ENCODE data around the gene NEDD4L.

Gene NEDD4L

GRCh38 chr18:58058720-58059119 is 14.7 kb downstream of the NEDD4L start:
- no peak overlapping the region for H3K4me3 ChIP-seq (ENCODE audit: control insufficient read depth, low read depth, low read length)
- DNase-seq (ENCODE audit: low read depth): no peak
- TF ChIP-seq, protein P1, sequence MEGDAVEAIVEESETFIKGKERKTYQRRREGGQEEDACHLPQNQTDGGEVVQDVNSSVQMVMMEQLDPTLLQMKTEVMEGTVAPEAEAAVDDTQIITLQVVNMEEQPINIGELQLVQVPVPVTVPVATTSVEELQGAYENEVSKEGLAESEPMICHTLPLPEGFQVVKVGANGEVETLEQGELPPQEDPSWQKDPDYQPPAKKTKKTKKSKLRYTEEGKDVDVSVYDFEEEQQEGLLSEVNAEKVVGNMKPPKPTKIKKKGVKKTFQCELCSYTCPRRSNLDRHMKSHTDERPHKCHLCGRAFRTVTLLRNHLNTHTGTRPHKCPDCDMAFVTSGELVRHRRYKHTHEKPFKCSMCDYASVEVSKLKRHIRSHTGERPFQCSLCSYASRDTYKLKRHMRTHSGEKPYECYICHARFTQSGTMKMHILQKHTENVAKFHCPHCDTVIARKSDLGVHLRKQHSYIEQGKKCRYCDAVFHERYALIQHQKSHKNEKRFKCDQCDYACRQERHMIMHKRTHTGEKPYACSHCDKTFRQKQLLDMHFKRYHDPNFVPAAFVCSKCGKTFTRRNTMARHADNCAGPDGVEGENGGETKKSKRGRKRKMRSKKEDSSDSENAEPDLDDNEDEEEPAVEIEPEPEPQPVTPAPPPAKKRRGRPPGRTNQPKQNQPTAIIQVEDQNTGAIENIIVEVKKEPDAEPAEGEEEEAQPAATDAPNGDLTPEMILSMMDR (IDR thresholded peaks at IDR 0.05; ENCODE audit: control insufficient read depth, insufficient read depth, low read depth, low read length, missing control alignments): no peak

DNA sequence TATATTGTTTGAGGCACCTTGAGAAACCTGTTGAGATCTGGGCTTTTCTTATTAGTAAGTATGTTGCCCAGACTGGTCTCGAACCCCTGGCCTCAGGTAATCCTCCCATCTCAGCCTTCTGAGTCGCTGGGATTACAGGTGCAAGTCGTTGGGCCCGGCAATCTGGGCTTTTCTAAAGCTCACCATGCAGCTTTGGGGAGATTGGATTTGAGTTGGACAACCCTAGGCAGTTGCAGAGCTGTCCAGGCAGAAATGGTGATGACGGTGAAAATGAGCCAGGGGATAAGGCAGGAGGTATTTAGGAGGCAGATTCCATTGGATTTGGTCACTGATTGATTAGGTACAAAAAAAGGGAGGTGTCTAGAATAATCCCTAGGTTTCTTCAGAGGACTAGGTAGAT is 16.2 kb downstream of the NEDD4L start:
- TF ChIP-seq, protein P1 (IDR thresholded peaks at IDR 0.05; ENCODE audit: control insufficient read depth, insufficient read depth, low read depth, low read length, missing control alignments): no peak
- DNase-seq (ENCODE audit: low read depth): no peak
- H3K4me3 ChIP-seq (ENCODE audit: control insufficient read depth, low read depth, low read length): no peak overlapping the region

DNA sequence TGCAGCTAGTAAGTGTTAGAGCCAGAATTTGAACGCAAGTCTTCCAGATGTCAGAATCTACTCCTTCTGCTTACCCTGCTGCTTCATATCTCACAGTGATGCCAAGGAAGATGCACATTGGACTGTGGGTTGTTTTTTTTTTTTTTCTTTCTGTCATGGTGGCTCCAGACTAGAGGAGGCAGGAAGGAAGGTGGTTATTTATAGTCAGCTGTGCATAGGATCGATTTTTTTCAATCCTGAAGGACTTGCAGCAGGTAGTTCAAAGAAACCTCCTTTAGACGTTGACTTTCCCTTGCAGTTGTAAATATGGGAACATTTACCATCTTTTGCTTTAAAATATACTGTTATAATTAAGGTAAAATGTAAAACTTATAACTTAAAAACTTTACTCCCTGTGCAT is 17.3 kb downstream of the NEDD4L start:
- no peak for DNase-seq (ENCODE audit: low read depth)
- no peak overlapping the region for H3K4me3 ChIP-seq (ENCODE audit: control insufficient read depth, low read depth, low read length)
- TF ChIP-seq, protein P1 (IDR thresholded peaks at IDR 0.05; ENCODE audit: control insufficient read depth, insufficient read depth, low read depth, low read length, missing control alignments): no peak

- H3K4me3 ChIP-seq (ENCODE audit: control insufficient read depth, low read depth, low read length): no peak overlapping the region
- TF ChIP-seq, protein P1 (IDR thresholded peaks at IDR 0.05; ENCODE audit: control insufficient read depth, insufficient read depth, low read depth, low read length, missing control alignments): no peak
- DNase-seq (ENCODE audit: low read depth): no peak
Measured at GRCh38 chr18:58064406-58064998, 20.5 kb downstream of the NEDD4L start.

DNA sequence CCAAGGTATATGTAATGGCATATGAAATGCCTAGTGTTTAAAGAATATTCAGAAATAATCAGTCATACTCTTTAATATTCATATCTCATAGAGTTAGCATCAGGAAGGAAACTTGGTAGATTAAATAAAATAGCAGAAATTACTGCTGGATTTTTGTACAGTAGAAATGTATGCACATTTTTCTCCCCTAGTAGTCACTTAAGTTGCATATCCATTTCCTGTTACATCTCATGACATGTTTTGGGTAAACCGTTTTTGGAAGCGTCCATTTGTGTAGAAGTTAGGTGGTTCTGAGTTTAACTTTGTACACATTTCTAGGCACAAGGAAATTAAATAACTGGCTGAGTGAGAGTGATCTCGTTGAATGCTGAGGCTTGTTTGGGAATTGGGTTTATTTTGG is 21.9 kb downstream of the NEDD4L start:
- H3K4me3 ChIP-seq (ENCODE audit: control insufficient read depth, low read depth, low read length): no peak overlapping the region
- DNase-seq (ENCODE audit: low read depth): no peak
- TF ChIP-seq, protein P1 (IDR thresholded peaks at IDR 0.05; ENCODE audit: control insufficient read depth, insufficient read depth, low read depth, low read length, missing control alignments): no peak

GRCh38 chr18:58067601-58068000 is 23.6 kb downstream of the NEDD4L start:
- TF ChIP-seq, protein P1 (IDR thresholded peaks at IDR 0.05; ENCODE audit: control insufficient read depth, insufficient read depth, low read depth, low read length, missing control alignments): no peak
- no peak overlapping the region for H3K4me3 ChIP-seq (ENCODE audit: control insufficient read depth, low read depth, low read length)
- DNase-seq (ENCODE audit: low read depth): no peak

GRCh38 chr18:58069099-58069498 is 25.1 kb downstream of the NEDD4L start:
- TF ChIP-seq, protein P1 (IDR thresholded peaks at IDR 0.05; ENCODE audit: control insufficient read depth, insufficient read depth, low read depth, low read length, missing control alignments): no peak
- DNase-seq (ENCODE audit: low read depth): no peak
- H3K4me3 ChIP-seq (ENCODE audit: control insufficient read depth, low read depth, low read length): no peak overlapping the region

All from AG09309 (cell line).